Mesodermal cell (in vitro differentiated cells): Measurements from ENCODE around the gene CES4A. TPM values are rescaled to one million over a fixed set of nuclear protein-coding genes. Genes with fewer than 3 reads are reported as not detected.
"Not testable (repeated sequence)": the region's sequence is repeated elsewhere in the genome, so short reads cannot be mapped to it uniquely, and the experiment has no call there.

Source experiments
- H3K27ac ChIP-seq: 2 replicates; pipeline ENCODE4 v1.7.0; 2013; ENCODE audit warnings: mild to moderate bottlenecking, low read depth, low read length, moderate library complexity; ENCODE audit not compliant: severe bottlenecking
- H3K36me3 ChIP-seq: 2 replicates; pipeline ENCODE4 v1.7.1; 2013; ENCODE audit warnings: mild to moderate bottlenecking, low read length, moderate library complexity; ENCODE audit not compliant: control insufficient read depth, insufficient read depth
- H3K4me1 ChIP-seq: one replicate; pipeline ENCODE4 v1.7.1; 2013; ENCODE audit warnings: mild to moderate bottlenecking, low read length; ENCODE audit not compliant: insufficient read depth, control insufficient read depth, poor library complexity, severe bottlenecking
- H3K4me3 ChIP-seq: 2 replicates; pipeline ENCODE4 v1.7.0; 2013; ENCODE audit warnings: low read length, control low read depth, mild to moderate bottlenecking; ENCODE audit not compliant: insufficient read depth, poor library complexity, severe bottlenecking; ENCODE audit errors: extremely low read depth
- H3K9me3 ChIP-seq: 2 replicates; pipeline ENCODE4 v1.7.1; 2013; ENCODE audit warnings: mild to moderate bottlenecking, low read length, moderate library complexity; ENCODE audit not compliant: control insufficient read depth
- WGBS, 2 experiments: methylation state at CpG; one replicate each; pipeline ENCODE4 v1.1.5; 2013; ENCODE audit warnings: missing lambda C conversion rate in 2 of 2; ENCODE audit not compliant: insufficient coverage in 2 of 2; 5-methylcytosine and 5-hydroxymethylcytosine counted together
- polyA plus RNA-seq, 2 experiments: library from polyadenylated mRNA; stranded (reverse); fragments of 50-300 nt; gene quantifications; one replicate each; pipeline ENCODE4 v1.2.3, GENCODE V29; 2013

CES4A gene
- polyA plus RNA-seq (2013, experiment 1 of 2) = 1.4 TPM
- polyA plus RNA-seq (2013, experiment 2 of 2) = 0.86 TPM

DNA sequence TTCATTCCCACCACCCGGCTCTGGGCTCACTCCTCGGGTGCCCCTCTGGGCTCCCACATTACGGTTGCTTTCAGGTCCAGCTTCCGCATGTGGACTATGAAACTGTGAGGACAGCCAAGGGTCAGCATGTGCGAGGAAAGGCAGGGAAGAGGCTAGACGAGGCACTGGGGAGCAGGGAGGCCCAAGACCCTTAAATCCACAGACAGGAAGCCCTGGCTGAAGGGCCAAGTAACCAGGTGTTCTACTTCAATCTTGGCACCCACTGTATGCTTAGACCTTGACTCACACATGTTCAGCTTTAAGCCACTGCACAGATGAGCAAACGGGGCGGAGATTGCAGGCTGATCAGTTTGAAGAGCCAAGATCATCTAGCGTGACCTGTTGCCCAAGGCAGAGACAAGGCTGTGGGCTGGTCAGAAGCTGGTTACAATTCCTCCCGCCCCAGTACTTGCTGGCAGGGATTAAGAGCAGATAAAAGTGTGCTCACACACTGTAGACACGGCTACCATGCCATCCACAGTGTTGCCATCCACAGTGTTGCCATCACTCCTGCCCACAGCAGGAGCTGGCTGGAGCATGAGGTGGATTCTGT is at the start of gene CES4A:
TSS of gene CES4A (plus strand) at position 393 of the 592 bp plus-strand sequence. CDS start at position 577, 184 bp downstream.
- no peak within 1 kb of the TSS for H3K4me3 ChIP-seq
- WGBS, 2 experiments = 90 to 91% methylated on average over 10 to 11 of the region's 11 CpGs
- no peaks in the 10 kb centered on the region for H3K36me3 ChIP-seq
- H3K4me1 ChIP-seq = no peaks in the 10 kb centered on the region
- no peak within 1 kb of the TSS for H3K27ac ChIP-seq
- no peaks in the 10 kb centered on the region for H3K9me3 ChIP-seq

DNA sequence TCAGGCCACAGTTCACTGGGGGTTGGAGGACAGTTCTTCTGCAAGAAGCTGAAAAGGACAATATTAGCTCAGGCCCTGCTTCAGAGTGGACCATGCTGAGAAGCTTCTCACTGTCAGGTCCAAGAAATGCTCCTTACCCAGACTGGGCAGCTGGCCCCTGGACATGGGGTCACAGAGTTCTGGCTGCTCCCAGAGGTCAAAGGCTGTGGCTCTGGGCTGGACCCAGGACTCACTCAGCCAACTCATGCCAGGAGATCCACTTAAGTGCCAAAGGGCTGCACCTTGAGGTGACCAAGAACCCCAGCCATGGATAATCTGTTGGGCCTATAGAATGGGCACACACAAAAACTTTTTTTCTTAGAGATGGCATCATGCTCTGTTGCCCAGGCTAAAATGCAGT is 49.0 kb upstream of the CES4A start:
- Histone ChIP-seq H3K4me3 (no peak overlapping the region), H3K4me1 (peaks cover 9% of the 10 kb centered on the region), H3K9me3 (no peaks in the 10 kb centered on the region), H3K27ac (no peak overlapping the region), H3K36me3 (peaks cover 58% of the 10 kb centered on the region)

DNA sequence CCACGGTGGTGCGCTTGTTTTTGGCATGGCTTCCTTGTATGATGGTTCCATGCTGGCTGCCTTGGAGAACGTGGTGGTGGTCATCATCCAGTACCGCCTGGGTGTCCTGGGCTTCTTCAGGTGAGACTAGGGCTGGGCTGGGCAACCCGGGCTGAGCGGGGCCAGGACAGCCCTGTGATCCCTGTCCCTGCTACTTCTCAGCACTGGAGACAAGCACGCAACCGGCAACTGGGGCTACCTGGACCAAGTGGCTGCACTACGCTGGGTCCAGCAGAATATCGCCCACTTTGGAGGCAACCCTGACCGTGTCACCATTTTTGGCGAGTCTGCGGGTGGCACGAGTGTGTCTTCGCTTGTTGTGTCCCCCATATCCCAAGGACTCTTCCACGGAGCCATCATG is 48.2 kb upstream of the CES4A start:
- Histone ChIP-seq H3K36me3 (peaks cover 58% of the 10 kb centered on the region), H3K4me1 (peaks cover 8% of the 10 kb centered on the region), H3K27ac (no peak overlapping the region), H3K4me3 (no peak overlapping the region), H3K9me3 (no peaks in the 10 kb centered on the region)
- 97 to 98% methylated on average over 15 to 16 of the region's 16 CpGs for WGBS, 2 experiments

DNA sequence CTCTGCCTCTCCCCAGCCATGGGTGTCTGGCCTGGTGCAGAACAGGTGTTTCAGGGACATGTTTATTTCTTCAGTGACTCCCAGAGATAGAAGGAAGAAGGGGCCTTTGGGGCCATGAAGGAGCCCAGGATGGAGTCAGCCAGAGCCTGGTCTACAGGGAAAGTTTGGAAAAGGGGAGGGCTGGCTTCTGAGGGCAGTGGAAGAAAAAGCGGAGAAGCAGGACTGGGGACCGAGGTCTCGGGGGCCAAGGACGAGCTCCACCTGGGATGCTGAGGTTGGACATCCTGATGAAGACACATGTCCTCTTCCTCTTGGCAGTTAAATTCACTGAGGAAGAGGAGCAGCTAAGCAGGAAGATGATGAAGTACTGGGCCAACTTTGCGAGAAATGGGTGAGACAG is 45.4 kb upstream of the CES4A start:
- H3K27ac ChIP-seq = no peak overlapping the region
- no peaks in the 10 kb centered on the region for H3K9me3 ChIP-seq
- no peaks in the 10 kb centered on the region for H3K4me1 ChIP-seq
- peaks cover 46% of the 10 kb centered on the region for H3K36me3 ChIP-seq
- 97% methylated on average over 4 to 5 of the region's 5 CpGs for WGBS, 2 experiments
- no peak overlapping the region for H3K4me3 ChIP-seq

DNA sequence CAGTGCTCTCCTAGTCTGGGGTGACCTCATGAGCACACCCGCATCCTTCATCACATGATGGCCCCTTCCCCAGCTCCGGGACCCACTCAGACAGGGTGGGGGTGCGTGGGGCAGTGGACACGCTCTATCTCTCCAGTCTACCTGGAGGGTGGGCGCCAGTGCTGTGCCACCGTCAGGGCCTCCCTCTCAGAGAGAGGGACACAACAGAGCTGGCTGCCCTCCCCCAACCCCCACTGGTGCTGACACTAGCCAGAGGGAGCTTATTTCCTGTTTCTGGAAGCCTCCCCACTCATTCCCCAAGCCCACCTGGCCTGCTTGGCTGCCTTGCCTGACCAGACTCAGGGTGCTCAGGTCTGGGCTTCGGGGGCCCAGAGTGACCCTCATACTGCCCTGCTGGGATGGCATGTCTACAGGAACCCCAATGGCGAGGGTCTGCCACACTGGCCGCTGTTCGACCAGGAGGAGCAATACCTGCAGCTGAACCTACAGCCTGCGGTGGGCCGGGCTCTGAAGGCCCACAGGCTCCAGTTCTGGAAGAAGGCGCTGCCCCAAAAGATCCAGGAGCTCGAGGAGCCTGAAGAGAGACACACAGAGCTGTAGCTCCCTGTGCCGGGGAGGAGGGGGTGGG is 44.8 kb upstream of the CES4A start:
- no peak overlapping the region for H3K4me3 ChIP-seq
- WGBS, 2 experiments = 97% methylated on average over 13 to 14 of the region's 15 CpGs
- H3K27ac ChIP-seq = no peak overlapping the region
- peaks cover 46% of the 10 kb centered on the region for H3K36me3 ChIP-seq
- no peaks in the 10 kb centered on the region for H3K9me3 ChIP-seq
- H3K4me1 ChIP-seq = no peaks in the 10 kb centered on the region

DNA sequence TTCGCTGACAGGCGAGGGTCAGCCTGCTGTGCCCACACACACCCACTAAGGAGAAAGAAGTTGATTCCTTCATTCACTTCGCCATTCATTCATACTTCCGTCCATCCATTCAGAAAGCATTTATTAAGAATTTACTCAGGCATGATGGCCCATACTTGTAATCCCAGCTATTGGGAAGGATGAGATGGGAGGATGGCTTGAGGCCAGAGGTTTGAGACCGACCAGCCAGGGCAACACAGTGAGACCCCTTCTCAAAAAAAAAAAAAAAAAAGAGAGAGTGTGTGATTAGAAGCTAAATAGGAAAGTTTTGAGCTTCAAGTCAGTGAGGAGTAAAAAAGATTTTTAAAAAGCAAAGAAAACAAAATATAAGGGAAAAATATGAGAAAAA is 44.3 kb upstream of the CES4A start:
- Histone ChIP-seq H3K9me3 (no peaks in the 10 kb centered on the region), H3K27ac (no peak overlapping the region), H3K36me3 (peaks cover 42% of the 10 kb centered on the region), H3K4me1 (no peaks in the 10 kb centered on the region), H3K4me3 (no peak overlapping the region)
- WGBS, 2 experiments = no CpG with 5 or more reads among the region's 5 CpGs

DNA sequence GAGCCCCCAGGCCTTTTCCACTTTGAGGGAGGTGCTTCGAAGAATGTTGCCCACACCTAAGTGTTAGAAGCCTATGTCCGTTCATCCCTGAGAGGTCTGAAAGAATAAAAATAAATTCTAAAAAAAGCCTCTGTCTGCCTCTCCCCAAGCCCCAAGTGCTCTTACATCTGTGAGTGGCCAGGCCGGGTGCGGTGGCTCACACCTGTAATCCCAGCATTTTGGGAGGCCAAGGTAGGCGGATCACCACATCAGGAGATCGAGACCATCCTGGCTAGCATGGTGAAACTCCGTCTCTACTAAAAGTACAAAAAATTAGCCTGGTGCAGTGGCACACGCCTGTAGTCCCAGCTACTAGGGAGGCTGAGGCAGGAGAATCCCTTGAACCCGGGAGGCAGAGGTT is 43.4 kb upstream of the CES4A start:
- peaks cover 35% of the 10 kb centered on the region for H3K36me3 ChIP-seq
- 92 to 99% methylated on average over 7 of the region's 9 CpGs for WGBS, 2 experiments
- H3K4me3 ChIP-seq, H3K27ac ChIP-seq, H3K9me3 ChIP-seq, H3K4me1 ChIP-seq: not testable (repeated sequence)

DNA sequence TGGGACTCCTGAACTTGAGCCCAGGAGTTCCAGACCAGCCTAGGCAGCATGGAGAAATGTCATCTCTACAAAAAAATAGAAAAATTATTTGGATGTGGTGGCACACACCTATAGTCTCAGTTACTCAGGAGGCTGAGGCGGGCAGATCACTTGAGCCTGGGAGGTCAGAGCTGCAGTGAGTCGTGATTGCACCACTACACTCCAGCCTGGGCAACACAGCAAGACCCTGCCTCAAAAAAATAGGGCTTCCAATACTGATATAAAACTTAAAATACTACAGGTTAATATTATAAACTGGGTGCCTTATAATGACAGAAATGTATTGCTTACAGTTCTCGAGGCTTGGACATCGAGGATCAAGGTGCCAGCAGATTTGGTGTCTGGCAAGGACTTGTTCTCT is 42.5 kb upstream of the CES4A start:
- H3K4me3 ChIP-seq = no peak overlapping the region
- peaks cover 29% of the 10 kb centered on the region for H3K36me3 ChIP-seq
- no peaks in the 10 kb centered on the region for H3K4me1 ChIP-seq
- H3K27ac ChIP-seq = no peak overlapping the region
- WGBS, 2 experiments = 89 to 95% methylated on average over 2 of the region's 4 CpGs
- H3K9me3 ChIP-seq = peaks cover under 1% of the 10 kb centered on the region

DNA sequence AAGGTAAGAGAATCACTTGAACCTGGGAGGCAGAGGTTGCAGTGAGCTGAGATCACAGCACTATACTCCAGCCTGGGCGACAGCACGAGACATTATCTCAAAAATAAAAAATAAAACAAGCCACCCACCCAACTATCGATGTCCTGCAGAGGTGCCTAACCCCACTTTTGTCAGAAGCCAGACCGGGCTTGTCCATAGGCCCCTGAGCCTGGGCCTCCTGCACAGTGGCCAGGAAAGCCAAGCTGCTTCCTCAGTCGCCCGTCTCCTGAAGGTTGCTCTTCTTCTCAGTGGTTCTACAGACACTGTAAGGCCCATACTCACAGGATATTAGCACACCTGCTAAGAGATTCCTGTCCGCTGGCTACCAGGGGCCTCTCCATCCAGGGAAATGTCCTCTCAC is 41.8 kb upstream of the CES4A start:
- Histone ChIP-seq H3K9me3 (peaks cover 7% of the 10 kb centered on the region), H3K4me3 (no peak overlapping the region), H3K4me1 (no peaks in the 10 kb centered on the region), H3K27ac (no peak overlapping the region), H3K36me3 (peaks cover 23% of the 10 kb centered on the region)
- 81 to 90% methylated on average over 5 to 7 of the region's 7 CpGs for WGBS, 2 experiments

DNA sequence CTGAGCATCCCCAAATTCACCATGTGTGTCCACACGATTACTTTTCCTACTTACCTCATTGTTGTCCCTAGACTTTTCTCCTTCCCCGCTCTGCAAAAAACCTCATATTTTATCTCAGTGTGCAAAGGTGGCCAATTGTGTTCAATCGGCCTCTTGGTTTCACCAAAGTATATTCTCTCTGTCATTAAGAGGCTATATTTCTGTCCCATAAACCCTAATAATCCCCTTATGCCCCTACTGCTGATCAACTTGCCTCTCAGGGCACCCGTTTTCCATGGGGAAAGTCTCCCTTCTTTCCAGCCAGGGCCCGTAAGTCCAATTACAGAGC is 41.5 kb upstream of the CES4A start:
- Histone ChIP-seq H3K27ac (no peak overlapping the region), H3K4me3 (no peak overlapping the region), H3K4me1 (no peaks in the 10 kb centered on the region), H3K36me3 (peaks cover 19% of the 10 kb centered on the region), H3K9me3 (peaks cover 11% of the 10 kb centered on the region)
- 57 to 65% methylated on average over 1 to 4 of the region's 5 CpGs for WGBS, 2 experiments

DNA sequence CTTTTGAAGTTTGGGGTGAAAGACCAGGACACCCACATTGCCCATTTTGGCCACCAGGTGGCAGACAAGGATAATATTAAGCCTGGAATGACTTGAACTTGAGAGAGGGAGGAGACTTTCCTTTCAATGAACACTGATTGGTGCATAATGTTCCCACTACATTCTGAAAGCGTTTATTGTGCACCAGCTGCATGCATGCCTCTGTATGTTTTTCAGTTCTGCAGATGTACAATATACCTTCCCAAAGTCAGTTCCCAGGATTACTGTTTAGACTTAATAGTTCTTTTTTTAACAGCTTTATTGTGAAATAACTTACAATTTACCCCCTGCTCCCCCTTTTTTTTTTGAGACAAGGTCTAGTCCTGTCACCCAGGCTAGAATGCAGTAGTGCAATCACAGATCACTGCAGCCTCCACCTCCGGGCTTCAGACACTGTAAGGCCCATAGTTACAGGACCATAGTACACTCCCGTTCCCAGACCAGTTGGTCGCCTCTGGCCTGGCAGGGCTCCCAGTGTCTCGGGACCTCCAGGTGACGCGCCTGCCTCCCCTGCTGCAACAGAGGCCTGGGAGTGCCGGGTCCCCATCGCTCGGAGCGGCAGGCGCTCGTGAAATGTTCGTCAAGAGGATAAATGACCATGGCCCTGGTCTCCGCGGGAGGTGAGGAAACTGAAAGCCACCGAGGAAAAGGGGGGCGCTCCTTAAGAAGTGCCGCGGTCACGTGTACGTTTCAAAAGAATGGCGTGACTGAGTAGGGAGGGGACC is 40.9 kb upstream of the CES4A start:
- no peak overlapping the region for H3K4me3 ChIP-seq
- 64 to 71% methylated on average over 12 to 13 of the region's 23 CpGs for WGBS, 2 experiments
- H3K27ac ChIP-seq = no peak overlapping the region
- peaks cover 12% of the 10 kb centered on the region for H3K9me3 ChIP-seq
- H3K36me3 ChIP-seq = peaks cover 13% of the 10 kb centered on the region
- no peaks in the 10 kb centered on the region for H3K4me1 ChIP-seq
